Activated CD4-positive, alpha-beta T cell treated with anti-CD3 and anti-CD28 coated beads, Interleukin-2, amount 50 U/mL, for 16 hours (primary cell): ENCODE measurements around the gene PDE11A.

Source experiments
- DNase-seq: peaks from one replicate; pipeline ENCODE4 v3.0.0-alpha.2; 2020

The PDE11A gene

GRCh38 chr2:177592397-177592796 is 480.2 kb downstream of the PDE11A start:
- DNase-seq, result no peak

DNA sequence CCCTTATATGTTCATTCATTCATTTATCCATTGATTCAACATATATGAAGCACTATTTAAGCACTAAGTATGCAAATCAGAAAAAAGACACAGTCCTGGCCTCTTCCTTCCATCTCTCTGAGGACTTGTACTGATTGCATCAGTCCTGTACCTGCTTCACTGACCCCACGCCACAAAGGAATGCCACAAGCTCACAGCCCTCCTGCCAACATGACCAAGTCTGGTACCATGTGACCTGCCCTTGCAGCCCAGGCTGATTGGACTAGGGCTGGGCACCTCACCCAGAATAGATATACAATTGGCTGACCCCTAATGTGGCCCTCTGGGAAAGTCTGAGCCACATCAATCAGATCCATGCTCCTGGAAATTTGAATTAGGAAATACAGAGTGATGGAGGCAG is 483.4 kb downstream of the PDE11A start:
- DNase-seq, result no peak

- DNase-seq, result no peak
Observed at GRCh38 chr2:177588671-177589070, 483.9 kb downstream of the PDE11A start.

GRCh38 chr2:177587371-177587770 is 485.2 kb downstream of the PDE11A start:
- no peak for DNase-seq

GRCh38 chr2:177586154-177586553 is 486.4 kb downstream of the PDE11A start:
- no peak for DNase-seq

GRCh38 chr2:177585234-177585863 is 487.2 kb downstream of the PDE11A start:
- no peak for DNase-seq

DNA sequence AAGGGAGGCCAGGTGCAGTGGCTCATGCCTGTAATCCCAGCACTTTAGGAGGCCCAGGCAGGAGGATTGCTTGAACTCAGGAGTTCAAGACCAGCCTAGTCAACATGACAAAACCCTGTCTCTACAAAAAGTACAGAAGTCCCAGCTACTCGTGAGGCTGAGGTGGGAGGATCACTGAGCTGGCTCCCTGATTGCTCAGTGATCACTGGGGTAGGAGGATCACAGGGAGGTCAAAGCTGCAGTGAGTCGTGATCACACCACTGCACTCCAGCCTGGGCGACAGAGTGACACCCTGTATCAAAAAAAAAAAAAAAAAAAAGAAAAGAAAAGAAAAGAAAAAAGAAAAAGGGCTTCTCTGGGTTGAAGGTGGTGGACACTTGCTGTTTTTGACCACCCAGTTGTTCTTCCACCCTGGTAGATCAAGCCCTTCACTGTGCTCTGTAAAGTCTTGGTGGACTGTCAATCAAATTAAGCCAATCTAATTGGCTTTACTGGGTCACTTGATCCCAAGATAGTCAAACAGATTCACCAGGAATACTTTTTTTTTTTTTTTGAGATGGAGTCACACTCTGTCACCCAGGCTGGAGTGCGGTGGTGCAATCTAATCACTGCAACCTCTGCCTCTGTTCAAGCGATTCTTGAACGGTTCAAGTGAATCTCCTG is 488.4 kb downstream of the PDE11A start:
- DNase-seq, result no peak

DNA sequence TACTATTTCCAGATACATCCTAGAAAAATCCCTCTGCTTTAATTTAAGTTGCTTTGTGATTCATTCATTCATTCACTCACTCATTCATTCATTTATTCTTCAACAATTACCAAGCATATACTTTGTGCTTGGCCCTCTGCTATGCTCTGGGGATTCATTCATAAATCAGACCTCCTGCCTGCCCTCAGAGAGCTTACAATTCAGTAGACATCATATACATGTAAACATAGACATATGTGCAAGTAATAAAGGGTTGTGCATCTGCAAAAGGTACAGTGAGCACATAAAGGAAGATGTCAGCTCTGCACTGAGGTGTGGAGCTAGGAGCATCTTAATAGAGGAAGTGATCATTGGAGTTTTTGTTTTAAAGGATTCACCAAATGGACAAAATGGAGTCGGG is 490.6 kb downstream of the PDE11A start:
- no peak for DNase-seq

DNA sequence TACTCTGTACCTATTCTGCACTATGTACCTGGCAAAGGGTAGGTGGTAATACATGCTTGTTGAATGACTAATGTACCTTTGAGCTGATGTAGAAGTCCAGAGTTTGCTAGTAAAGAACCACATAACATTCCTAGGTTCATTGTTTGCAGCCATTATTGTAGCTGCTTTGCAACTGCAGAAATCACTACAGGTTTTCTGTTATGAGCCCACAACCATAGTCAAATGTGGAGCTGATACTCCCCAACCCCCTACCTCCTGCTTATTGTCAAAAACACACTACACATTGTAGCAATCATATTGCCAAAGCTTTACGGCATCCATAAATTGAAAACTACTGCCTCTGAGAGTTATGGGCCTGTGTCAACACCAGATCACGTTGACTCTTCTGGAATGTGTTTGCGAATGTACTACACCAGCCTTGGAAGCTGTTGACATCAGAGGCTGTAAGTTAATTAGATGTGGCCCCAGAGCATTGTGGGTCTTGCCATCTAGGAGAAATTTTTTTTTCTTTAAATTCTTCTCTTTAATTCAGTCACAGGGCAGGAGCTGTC is 493.0 kb downstream of the PDE11A start:
- DNase-seq, result no peak

DNA sequence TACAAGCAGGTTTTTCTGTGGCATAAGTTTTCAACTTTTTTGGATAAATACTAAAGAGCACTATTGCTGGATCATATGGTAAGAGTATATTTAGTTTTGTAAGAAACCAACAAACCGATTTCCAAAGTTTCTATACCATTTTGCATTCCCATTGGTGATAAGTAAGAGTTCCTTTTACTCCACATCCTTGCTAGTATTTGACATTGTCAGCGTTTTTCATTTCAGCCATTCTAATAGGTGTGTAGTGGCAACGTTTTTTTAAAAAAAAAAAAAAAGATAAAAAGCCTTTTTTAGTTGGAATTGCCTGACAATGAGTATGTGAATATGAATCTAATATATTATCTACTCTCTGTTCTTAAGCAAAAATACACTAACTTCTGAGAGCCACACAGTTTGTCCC is 494.1 kb downstream of the PDE11A start:
- no peak for DNase-seq

- no peak for DNase-seq
Observed at GRCh38 chr2:177577075-177577474, 495.5 kb downstream of the PDE11A start.

DNA sequence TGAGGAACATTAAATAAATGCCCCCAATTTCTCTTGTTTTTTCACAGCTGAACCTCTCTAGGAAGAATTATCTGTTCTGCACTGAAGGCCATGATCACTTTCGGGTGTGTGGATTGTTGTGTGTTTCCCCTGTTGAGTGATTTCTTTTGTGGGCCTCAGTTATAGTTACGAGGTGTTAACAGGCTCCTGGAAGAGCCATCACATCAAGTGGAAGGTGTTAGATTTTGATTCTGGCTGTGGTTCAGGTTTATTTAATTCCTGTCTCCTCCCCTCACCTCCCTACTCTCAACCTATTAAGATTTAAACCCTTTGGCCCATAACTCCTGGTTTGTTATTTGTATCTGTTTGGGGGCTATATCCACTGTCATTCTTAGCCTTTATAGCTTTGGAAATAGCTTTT is 497.2 kb downstream of the PDE11A start:
- no peak for DNase-seq

DNA sequence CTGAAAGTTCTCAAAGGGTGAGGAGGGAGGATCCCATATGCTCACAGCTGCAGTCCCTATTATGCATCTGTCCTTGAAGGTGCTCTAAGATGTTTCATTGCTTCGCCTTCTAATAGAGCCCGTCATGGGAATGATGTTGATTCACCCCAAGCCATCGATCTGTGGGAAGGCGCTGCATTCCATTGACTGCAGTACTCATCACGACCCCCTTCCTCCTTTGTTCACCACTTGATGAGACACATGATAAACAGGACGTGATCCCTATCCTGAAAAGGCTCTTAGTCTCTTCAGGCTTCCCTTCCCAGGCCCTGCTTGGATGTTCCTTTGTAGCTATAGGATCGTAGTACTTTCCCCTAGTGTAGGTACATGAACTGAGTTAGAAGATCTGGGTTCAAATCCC is 498.2 kb downstream of the PDE11A start:
- no peak for DNase-seq
